GM21526 (cell line): ENCODE results near the gene HSPBP1.
"Not testable (repeated sequence)": the region's sequence is repeated elsewhere in the genome, so short reads cannot be mapped to it uniquely, and the experiment has no call there.

Source experiments
- ATAC-seq: cut with Tn5 transposase; IDR thresholded peaks from one replicate; pipeline ENCODE4 v1.9.1; 2021; ENCODE audit warnings: moderate library complexity; ENCODE audit not compliant: unreplicated experiment, low FRiP score

Gene HSPBP1

GRCh38 chr19:55241935-55242464 lies 37.9 kb downstream of the HSPBP1 start:
- no peak for ATAC-seq

- ATAC-seq, result no peak
These were observed 38.6 kb downstream of the HSPBP1 start for GRCh38 chr19:55241143-55241934.

GRCh38 chr19:55240713-55241020 lies 39.2 kb downstream of the HSPBP1 start:
- no peak for ATAC-seq

- no peak for ATAC-seq
These were observed 40.9 kb downstream of the HSPBP1 start for GRCh38 chr19:55239004-55239403.

GRCh38 chr19:55238030-55238429 lies 41.9 kb downstream of the HSPBP1 start:
- no peak for ATAC-seq

- ATAC-seq, result no peak
These were observed 46.9 kb downstream of the HSPBP1 start for GRCh38 chr19:55232986-55233385.

- no peak for ATAC-seq
These were observed 47.7 kb downstream of the HSPBP1 start for GRCh38 chr19:55232286-55232602.

- no peak for ATAC-seq
These were observed 48.3 kb downstream of the HSPBP1 start for GRCh38 chr19:55231391-55232285.

GRCh38 chr19:55230780-55231179 lies 49.1 kb downstream of the HSPBP1 start:
- ATAC-seq, result no peak

- no peak for ATAC-seq
These were observed 49.6 kb downstream of the HSPBP1 start for GRCh38 chr19:55230329-55230728.

- ATAC-seq, result no peak
These were observed 50.1 kb downstream of the HSPBP1 start for GRCh38 chr19:55229789-55230182.

GRCh38 chr19:55229145-55229788 lies 50.6 kb downstream of the HSPBP1 start:
- no peak for ATAC-seq

GRCh38 chr19:55228403-55229031 lies 51.4 kb downstream of the HSPBP1 start, which contains the start of gene TMEM86B:
TSS of gene TMEM86B (minus strand) at chr19:55228763. CDS start at chr19:55228741, 22 bp downstream.
- no peak for ATAC-seq

- ATAC-seq, result no peak
These were observed 51.9 kb downstream of the HSPBP1 start for GRCh38 chr19:55228015-55228391.

- ATAC-seq, result no peak
These were observed 52.5 kb downstream of the HSPBP1 start for GRCh38 chr19:55227241-55228014.

- no peak for ATAC-seq
These were observed 53.1 kb downstream of the HSPBP1 start for GRCh38 chr19:55226788-55227187.

GRCh38 chr19:55226273-55226672 lies 53.6 kb downstream of the HSPBP1 start:
- no peak for ATAC-seq

GRCh38 chr19:55225415-55225958 lies 54.4 kb downstream of the HSPBP1 start:
- ATAC-seq, result no peak

- not testable (repeated sequence) for ATAC-seq
These were observed 55.1 kb downstream of the HSPBP1 start for GRCh38 chr19:55224679-55225414.
